GM21529 (cell line): ENCODE measurements around the gene PPARA.

ENCODE experiments used
- ATAC-seq: cut with Tn5 transposase; IDR thresholded peaks from one replicate; pipeline ENCODE4 v1.9.1; 2021; ENCODE audit not compliant: unreplicated experiment

Gene PPARA

GRCh38 chr22:46290121-46290842 is 140.0 kb downstream of the PPARA start:
- no peak for ATAC-seq

GRCh38 chr22:46290843-46291785 is 140.8 kb downstream of the PPARA start:
- no peak for ATAC-seq

DNA sequence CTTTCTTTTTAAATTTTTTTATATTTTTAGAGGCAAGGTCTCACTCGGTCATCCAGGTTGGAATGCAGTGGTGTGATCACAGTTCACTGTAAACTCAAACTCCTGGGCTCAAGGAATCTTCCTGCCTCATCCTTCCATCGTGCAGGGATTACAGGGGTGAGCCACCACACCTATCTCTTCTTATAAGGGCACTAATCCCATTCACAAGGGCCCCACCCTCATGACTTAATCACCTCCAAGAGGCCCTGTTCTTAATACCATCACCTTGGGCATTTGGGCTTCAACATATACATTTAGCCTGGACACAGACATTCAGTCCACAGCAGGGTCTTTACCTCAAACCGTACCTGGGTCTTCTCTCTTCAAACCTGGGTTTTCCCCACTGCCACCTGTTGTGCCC is 141.8 kb downstream of the PPARA start:
- ATAC-seq: no peak

- ATAC-seq: no peak
Observed at GRCh38 chr22:46292732-46293131, 142.4 kb downstream of the PPARA start.
